PC-3 (cell line): Measurements from ENCODE around the gene NKX6-1. TPM values are rescaled to one million over a fixed set of nuclear protein-coding genes. Genes with fewer than 3 reads are reported as not detected.
A peak's percentile ranks its signal among the peaks of the same experiment; 100 is the strongest.

Source experiments
- ATAC-seq: fragments of 200-7000 bp; cut with Tn5 transposase; 2 replicates; pipeline ENCODE4 v1.9.1; 2020; ENCODE audit warnings: mild to moderate bottlenecking, moderate library complexity
- BruUV-seq: library from RNA; stranded (reverse); fragments of 400-500 nt; replicated peaks from 2 replicates; lab custom pipeline; 2021; lab: Mats Ljungman, UMichigan
- CTCF ChIA-PET: fragments of 300-600 bp; sonication (Branson Sonifier 250); formaldehyde crosslinking; loops from one replicate; lab custom pipeline; 2022; ENCODE audit warnings: antibody characterized with exemption; lab: Charles Lee
- POLR2A ChIA-PET: fragments of 300-600 bp; sonication (Branson Sonifier 250); formaldehyde crosslinking; loops from one replicate; lab custom pipeline; 2022; ENCODE audit warnings: antibody characterized with exemption; ENCODE audit not compliant: unreplicated experiment; lab: Charles Lee
- DNase-seq: peaks from one replicate; pipeline ENCODE4 v3.0.0-alpha.2; 2015
- H2AFZ ChIP-seq: fragments of 300-600 bp; sonication (generic); 2 replicates; pipeline ENCODE4 v1.6.0; 2016; ENCODE audit warnings: antibody characterized with exemption, low read length
- H3F3A ChIP-seq: fragments of 300-600 bp; sonication (generic); one replicate; pipeline ENCODE4 v1.6.0; 2017; ENCODE audit warnings: antibody characterized with exemption, low read length, control low read depth, mild to moderate bottlenecking; ENCODE audit not compliant: unreplicated experiment
- H3K27ac ChIP-seq: fragments of 300-600 bp; sonication (generic); 2 replicates; pipeline ENCODE4 v1.5.1; 2016; ENCODE audit warnings: mild to moderate bottlenecking, low read length
- H3K27me3 ChIP-seq: fragments of 300-600 bp; sonication (generic); 2 replicates; pipeline ENCODE4 v1.6.1; 2016; ENCODE audit warnings: low read length, mixed read lengths
- H3K36me3 ChIP-seq: fragments of 300-600 bp; sonication (generic); 2 replicates; pipeline ENCODE4 v1.6.1; 2016; ENCODE audit warnings: low read depth, mixed run types, low read length, mixed read lengths
- H3K4me1 ChIP-seq: fragments of 300-600 bp; sonication (generic); 2 replicates; pipeline ENCODE4 v1.5.1; 2016; ENCODE audit warnings: low read length; ENCODE audit not compliant: insufficient read depth
- H3K4me2 ChIP-seq: fragments of 300-600 bp; sonication (generic); 2 replicates; pipeline ENCODE4 v1.6.0; 2016; ENCODE audit warnings: low read length
- H3K4me3 ChIP-seq: fragments of 300-600 bp; sonication (generic); 2 replicates; pipeline ENCODE4 v1.5.1; 2016; ENCODE audit warnings: mild to moderate bottlenecking, low read length, mixed read lengths
- H3K79me2 ChIP-seq: fragments of 300-600 bp; sonication (generic); 2 replicates; pipeline ENCODE4 v1.6.1; 2017; ENCODE audit warnings: low read length, mixed read lengths
- H3K9ac ChIP-seq: fragments of 300-600 bp; sonication (generic); 2 replicates; pipeline ENCODE4 v1.6.0; 2016; ENCODE audit warnings: mild to moderate bottlenecking, low read length
- H3K9me2 ChIP-seq: fragments of 300-600 bp; sonication (generic); replicated peaks from 2 replicates; pipeline ENCODE4 v1.6.1; 2016; ENCODE audit warnings: mixed run types, low read length, mixed read lengths
- H3K9me3 ChIP-seq: fragments of 300-600 bp; sonication (generic); 2 replicates; pipeline ENCODE4 v1.6.1; 2016; ENCODE audit warnings: low read length, mixed read lengths
- H4K20me1 ChIP-seq: fragments of 300-600 bp; sonication (generic); 2 replicates; pipeline ENCODE4 v1.6.1; 2016; ENCODE audit warnings: low read length, mixed read lengths
- CTCF ChIP-seq: fragments of 300-600 bp; sonication (generic); conservative IDR thresholded peaks from 2 replicates; pipeline ENCODE4 v1.5.1; 2017; ENCODE audit warnings: antibody characterized with exemption, low read depth, mild to moderate bottlenecking, low read length
- EZH2 ChIP-seq: fragments of 300-600 bp; sonication (generic); IDR thresholded peaks from one replicate; pipeline ENCODE4 v1.6.1; 2017; ENCODE audit warnings: antibody characterized with exemption, mild to moderate bottlenecking, low read length; ENCODE audit not compliant: unreplicated experiment
- EZH2phosphoT487 ChIP-seq: fragments of 300-600 bp; sonication (generic); IDR thresholded peaks from 2 replicates; pipeline ENCODE4 v1.6.1; 2018; ENCODE audit warnings: mild to moderate bottlenecking, antibody characterized with exemption, low read length, borderline replicate concordance
- intact Hi-C: fragments of 100-400 bp; cut with micrococcal nuclease; formaldehyde crosslinking; loops from 2 replicates; pipeline ENCODE4 v1.9.0; 2023
- total RNA-seq: library from RNA; depleted of rRNA; stranded (reverse); fragments of >200 nt; gene quantifications from 2 replicates; pipeline ENCODE4 v1.2.3, GENCODE V29; 2014

NKX6-1 gene
- total RNA-seq, 1 experiment from 2014 or later = 0.62 TPM

GRCh38 chr4:84511703-84512102 lies 12.6 kb upstream of the NKX6-1 start:
- Histone ChIP-seq H3F3A (no peaks in the 10 kb centered on the region), H4K20me1 (no peaks in the 10 kb centered on the region), H3K79me2 (no peaks in the 10 kb centered on the region), H3K9me3 (no peaks in the 10 kb centered on the region), H3K9me2 (no peaks in the 10 kb centered on the region), H3K9ac (no peak overlapping the region), H2AFZ (no peak overlapping the region), H3K27ac (no peak overlapping the region), H3K27me3 (no peaks in the 10 kb centered on the region), H3K4me3 (no peak overlapping the region), H3K36me3 (no peaks in the 10 kb centered on the region), H3K4me1 (peaks cover 8% of the 10 kb centered on the region), H3K4me2 (peak overlapping the region; percentile 41)
- CTCF ChIA-PET = interaction anchor here (0.6 kb wide), 1 partner anchor 9 kb away, joined by 8 read pairs; no protein-coding TSS in a partner anchor
- POLR2A ChIA-PET = no interaction called here
- BruUV-seq = no TSS peak
- intact Hi-C loops = no loop called here
- ATAC-seq (peak; percentile 17; the same call in 1 of the 2 replicates), DNase-seq (no peak)
- no peak for TF ChIP-seq EZH2
- TF ChIP-seq CTCF = no peak
- TF ChIP-seq EZH2phosphoT487 = no peak

GRCh38 chr4:84507941-84508340 lies 8.8 kb upstream of the NKX6-1 start:
- Histone ChIP-seq H3F3A (no peaks in the 10 kb centered on the region), H3K4me3 (no peak overlapping the region), H3K27ac (no peak overlapping the region), H3K9me3 (no peaks in the 10 kb centered on the region), H3K36me3 (no peaks in the 10 kb centered on the region), H3K4me1 (peaks cover 8% of the 10 kb centered on the region), H3K9ac (no peak overlapping the region), H3K9me2 (no peaks in the 10 kb centered on the region), H4K20me1 (no peaks in the 10 kb centered on the region), H3K27me3 (no peaks in the 10 kb centered on the region), H3K79me2 (no peaks in the 10 kb centered on the region), H2AFZ (no peak overlapping the region), H3K4me2 (no peak overlapping the region)
- ChIA-PET POLR2A (no interaction called here), CTCF (no interaction called here)
- BruUV-seq = no TSS peak
- intact Hi-C loops = loop anchor here (10.0 kb wide), 1 partner anchor 273 kb away; no protein-coding TSS in a partner anchor
- no peak for ATAC-seq
- DNase-seq = no peak
- TF ChIP-seq CTCF = no peak
- no peak for TF ChIP-seq EZH2phosphoT487
- TF ChIP-seq EZH2 = no peak

- Histone ChIP-seq H3K27me3 (no peaks in the 10 kb centered on the region), H3K4me2 (no peak overlapping the region), H3K4me3 (no peak overlapping the region), H4K20me1 (no peaks in the 10 kb centered on the region), H3F3A (no peaks in the 10 kb centered on the region), H3K4me1 (no peaks in the 10 kb centered on the region), H3K27ac (no peak overlapping the region), H3K9me2 (no peaks in the 10 kb centered on the region), H3K79me2 (no peaks in the 10 kb centered on the region), H3K9me3 (no peaks in the 10 kb centered on the region), H2AFZ (no peak overlapping the region), H3K36me3 (no peaks in the 10 kb centered on the region), H3K9ac (no peak overlapping the region)
- ChIA-PET CTCF (no interaction called here), POLR2A (no interaction called here)
- intact Hi-C loops = loop anchor here (1.0 to 10.0 kb wide), 3 partner anchors 270 to 860 kb away; no protein-coding TSS in a partner anchor
- DNase-seq = no peak
- no TSS peak for BruUV-seq
- no peak for ATAC-seq
- TF ChIP-seq EZH2 (no peak), CTCF (no peak), EZH2phosphoT487 (no peak)
Measured at GRCh38 chr4:84504821-84505220, 5.7 kb upstream of the NKX6-1 start.
